HEK293 (cell line): ENCODE results near the gene LCA5L.

Source experiments
- CTCF ChIA-PET: fragments of 350-600 bp; formaldehyde crosslinking; extraction: SDS; loops from one replicate; lab custom pipeline; 2021; ENCODE audit warnings: antibody characterized with exemption; lab: Yijun Ruan, JAX
- POLR2A ChIA-PET: fragments of 300-600 bp; formaldehyde crosslinking; extraction: SDS; loops from one replicate; lab custom pipeline; 2020; ENCODE audit warnings: antibody characterized with exemption, inconsistent platforms; lab: Yijun Ruan, JAX
- H3K27ac ChIP-seq: fragments of 200-500 bp; sonication (Bioruptor generic); 2 replicates; pipeline ENCODE4 v1.5.1; 2014; ENCODE audit warnings: low read depth, low read length, control low read depth, inconsistent platforms; ENCODE audit errors: extremely low read depth
- H3K36me3 ChIP-seq, 2 experiments: fragments of 200-500 bp in 1 of 2; sonication (Bioruptor generic) in 1 of 2; 1 replicate in 1 of 2; 2 replicates in 1 of 2; pipeline ENCODE4 v1.5.1; 2014 to 2017; ENCODE audit warnings: inconsistent platforms in 2 of 2, low read length in 2 of 2; ENCODE audit not compliant: control insufficient read depth in 2 of 2, insufficient read depth in 1 of 2
- H3K4me1 ChIP-seq: fragments of 200-500 bp; sonication (Bioruptor generic); 2 replicates; pipeline ENCODE4 v1.5.1; 2014; ENCODE audit warnings: mild to moderate bottlenecking, low read length, inconsistent platforms; ENCODE audit not compliant: control insufficient read depth, insufficient read depth
- H3K4me3 ChIP-seq: 2 replicates; pipeline ENCODE4 v1.5.1; 2011; ENCODE audit warnings: low read depth, mild to moderate bottlenecking, control low read depth, low read length, moderate library complexity
- H3K9me3 ChIP-seq: fragments of 200-500 bp; sonication (Bioruptor generic); 2 replicates; pipeline ENCODE4 v1.5.1; 2014; ENCODE audit warnings: low read depth, low read length, inconsistent platforms; ENCODE audit not compliant: control insufficient read depth, insufficient read depth
- EGR2 ChIP-seq: fragments of 450-650 bp; formaldehyde crosslinking; IDR thresholded peaks from 2 replicates; pipeline ENCODE4 v1.5.1; 2016; ENCODE audit warnings: low read depth, missing biosample characterization, missing genetic modification characterization
- GLI4 ChIP-seq: fragments of 450-650 bp; formaldehyde crosslinking; IDR thresholded peaks from 2 replicates; pipeline ENCODE4 v1.5.1; 2016; ENCODE audit warnings: missing biosample characterization, missing genetic modification characterization
- IKZF3 ChIP-seq: fragments of 450-650 bp; IDR thresholded peaks from 2 replicates; pipeline ENCODE4 v1.5.0; 2018; ENCODE audit warnings: missing biosample characterization, mild to moderate bottlenecking, missing genetic modification characterization, moderate library complexity
- ZIC2 ChIP-seq: fragments of 450-650 bp; formaldehyde crosslinking; IDR thresholded peaks from 2 replicates; pipeline ENCODE4 v1.5.1; 2016; ENCODE audit warnings: missing biosample characterization, missing genetic modification characterization
- ZNF132 ChIP-seq: fragments of 450-650 bp; formaldehyde crosslinking; IDR thresholded peaks from 2 replicates; pipeline ENCODE4 v1.5.1; 2017; ENCODE audit warnings: missing biosample characterization, missing genetic modification characterization, borderline replicate concordance
- ZNF248 ChIP-seq: fragments of 450-650 bp; formaldehyde crosslinking; IDR thresholded peaks from 2 replicates; pipeline ENCODE4 v1.5.1; 2017; ENCODE audit warnings: missing biosample characterization, missing genetic modification characterization
- ZNF341 ChIP-seq: fragments of 450-650 bp; formaldehyde crosslinking; IDR thresholded peaks from 2 replicates; pipeline ENCODE4; 2016; ENCODE audit warnings: low read depth, missing biosample characterization, missing genetic modification characterization
- ZNF366 ChIP-seq: fragments of 450-650 bp; formaldehyde crosslinking; conservative IDR thresholded peaks from 2 replicates; pipeline ENCODE4 v1.5.1; 2016; ENCODE audit warnings: missing biosample characterization, missing genetic modification characterization
- ZNF529 ChIP-seq: fragments of 450-650 bp; formaldehyde crosslinking; IDR thresholded peaks from 2 replicates; pipeline ENCODE4 v1.5.1; 2017; ENCODE audit warnings: missing genetic modification characterization, missing biosample characterization; ENCODE audit not compliant: insufficient replicate concordance
- ZNF670 ChIP-seq: fragments of 450-650 bp; formaldehyde crosslinking; IDR thresholded peaks from 2 replicates; pipeline ENCODE4 v1.5.1; 2016; ENCODE audit warnings: missing biosample characterization, missing genetic modification characterization, low read depth
- ZNF768 ChIP-seq: fragments of 450-650 bp; formaldehyde crosslinking; IDR thresholded peaks from 2 replicates; pipeline ENCODE4 v1.5.1; 2018; ENCODE audit warnings: missing biosample characterization, mild to moderate bottlenecking, missing genetic modification characterization
- ZNF792 ChIP-seq: fragments of 450-650 bp; formaldehyde crosslinking; IDR thresholded peaks from 2 replicates; pipeline ENCODE4 v1.5.1; 2016; ENCODE audit warnings: missing biosample characterization, missing genetic modification characterization
- ZSCAN5A ChIP-seq: fragments of 450-650 bp; formaldehyde crosslinking; IDR thresholded peaks from 2 replicates; pipeline ENCODE4 v1.5.1; 2016; ENCODE audit warnings: missing biosample characterization, missing genetic modification characterization
- TF ChIP-seq, protein P1 (sequence below): fragments of 450-650 bp; formaldehyde crosslinking; IDR thresholded peaks from 2 replicates; pipeline ENCODE4 v1.5.1; 2016; ENCODE audit warnings: missing biosample characterization, missing genetic modification characterization
- TF ChIP-seq, protein P2 (sequence below): fragments of 450-650 bp; formaldehyde crosslinking; IDR thresholded peaks from 2 replicates; pipeline ENCODE4 v1.5.1; 2016; ENCODE audit warnings: missing biosample characterization, missing genetic modification characterization

The LCA5L gene

GRCh38 chr21:39456665-39457064 is 11.1 kb upstream of the LCA5L start:
- POLR2A ChIA-PET, result no interaction called here
- Histone ChIP-seq H3K4me3 (no peak overlapping the region), H3K36me3 (no peaks in the 10 kb centered on the region), H3K9me3 (no peaks in the 10 kb centered on the region), H3K4me1 (peaks cover 9% of the 10 kb centered on the region; the same call in 1 of the 2 replicates), H3K27ac (no peak overlapping the region)
- CTCF ChIA-PET, result interaction anchor here (0.9 kb wide), 1 partner anchor 9 kb away, joined by 4 read pairs; no protein-coding TSS in a partner anchor
- TF ChIP-seq ZNF341 (tag by site-specific recombination), result no peak
- no peak for TF ChIP-seq ZNF670 (tag by site-specific recombination)
- no peak for TF ChIP-seq ZNF366
- no peak for TF ChIP-seq ZNF768 (tag by site-specific recombination)
- no peak for TF ChIP-seq ZNF529 (tag by site-specific recombination)

GRCh38 chr21:39454949-39455668 is 9.5 kb upstream of the LCA5L start:
- no peak overlapping the region for H3K4me3 ChIP-seq
- ChIA-PET CTCF (interaction anchor here (0.8 to 1.4 kb wide), 2 partner anchors 11 to 14 kb away, joined by 4 to 5 read pairs; no protein-coding TSS in a partner anchor), POLR2A (no interaction called here)
- H3K4me1 ChIP-seq, result peaks cover 15% of the 10 kb centered on the region
- TF ChIP-seq ZSCAN5A, result no peak
- TF ChIP-seq, protein P1, sequence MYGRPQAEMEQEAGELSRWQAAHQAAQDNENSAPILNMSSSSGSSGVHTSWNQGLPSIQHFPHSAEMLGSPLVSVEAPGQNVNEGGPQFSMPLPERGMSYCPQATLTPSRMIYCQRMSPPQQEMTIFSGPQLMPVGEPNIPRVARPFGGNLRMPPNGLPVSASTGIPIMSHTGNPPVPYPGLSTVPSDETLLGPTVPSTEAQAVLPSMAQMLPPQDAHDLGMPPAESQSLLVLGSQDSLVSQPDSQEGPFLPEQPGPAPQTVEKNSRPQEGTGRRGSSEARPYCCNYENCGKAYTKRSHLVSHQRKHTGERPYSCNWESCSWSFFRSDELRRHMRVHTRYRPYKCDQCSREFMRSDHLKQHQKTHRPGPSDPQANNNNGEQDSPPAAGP (tag by site-specific recombination), result no peak
- TF ChIP-seq GLI4 (tag by site-specific recombination), result no peak
- TF ChIP-seq ZNF132 (tag by site-specific recombination), result no peak
- TF ChIP-seq, protein P2, sequence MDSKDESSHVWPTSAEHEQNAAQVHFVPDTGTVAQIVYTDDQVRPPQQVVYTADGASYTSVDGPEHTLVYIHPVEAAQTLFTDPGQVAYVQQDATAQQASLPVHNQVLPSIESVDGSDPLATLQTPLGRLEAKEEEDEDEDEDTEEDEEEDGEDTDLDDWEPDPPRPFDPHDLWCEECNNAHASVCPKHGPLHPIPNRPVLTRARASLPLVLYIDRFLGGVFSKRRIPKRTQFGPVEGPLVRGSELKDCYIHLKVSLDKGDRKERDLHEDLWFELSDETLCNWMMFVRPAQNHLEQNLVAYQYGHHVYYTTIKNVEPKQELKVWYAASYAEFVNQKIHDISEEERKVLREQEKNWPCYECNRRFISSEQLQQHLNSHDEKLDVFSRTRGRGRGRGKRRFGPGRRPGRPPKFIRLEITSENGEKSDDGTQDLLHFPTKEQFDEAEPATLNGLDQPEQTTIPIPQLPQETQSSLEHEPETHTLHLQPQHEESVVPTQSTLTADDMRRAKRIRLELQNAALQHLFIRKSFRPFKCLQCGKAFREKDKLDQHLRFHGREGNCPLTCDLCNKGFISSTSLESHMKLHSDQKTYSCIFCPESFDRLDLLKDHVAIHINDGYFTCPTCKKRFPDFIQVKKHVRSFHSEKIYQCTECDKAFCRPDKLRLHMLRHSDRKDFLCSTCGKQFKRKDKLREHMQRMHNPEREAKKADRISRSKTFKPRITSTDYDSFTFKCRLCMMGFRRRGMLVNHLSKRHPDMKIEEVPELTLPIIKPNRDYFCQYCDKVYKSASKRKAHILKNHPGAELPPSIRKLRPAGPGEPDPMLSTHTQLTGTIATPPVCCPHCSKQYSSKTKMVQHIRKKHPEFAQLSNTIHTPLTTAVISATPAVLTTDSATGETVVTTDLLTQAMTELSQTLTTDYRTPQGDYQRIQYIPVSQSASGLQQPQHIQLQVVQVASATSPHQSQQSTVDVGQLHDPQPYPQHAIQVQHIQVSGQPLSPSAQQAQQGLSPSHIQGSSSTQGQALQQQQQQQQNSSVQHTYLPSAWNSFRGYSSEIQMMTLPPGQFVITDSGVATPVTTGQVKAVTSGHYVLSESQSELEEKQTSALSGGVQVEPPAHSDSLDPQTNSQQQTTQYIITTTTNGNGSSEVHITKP (tag by site-specific recombination), result peak; percentile 93
- TF ChIP-seq EGR2 (tag by site-specific recombination), result no peak
- TF ChIP-seq ZIC2 (tag by site-specific recombination), result peak; percentile 58; the same call in 1 of the 2 replicates
- TF ChIP-seq ZNF248 (tag by site-specific recombination), result no peak
- no peak for TF ChIP-seq ZNF792 (tag by site-specific recombination)
- TF ChIP-seq ZNF529 (tag by site-specific recombination), result no peak
- TF ChIP-seq IKZF3, result no peak
- H3K9me3 ChIP-seq, result no peaks in the 10 kb centered on the region
- H3K36me3 ChIP-seq, result no peaks in the 10 kb centered on the region
- no peak overlapping the region for H3K27ac ChIP-seq
